Prostate gland (tissue), 2 donors: Measurements from ENCODE around the gene APOH.

Experiments
- POLR2A ChIP-seq: fragments of 450-650 bp; IDR thresholded peaks from one replicate; pipeline ENCODE4 v1.6.1; 2016; ENCODE audit warnings: antibody characterized with exemption, mild to moderate bottlenecking
- TF ChIP-seq, protein P1 (sequence below), 4 experiments: fragments of 200-600 bp in 2 of 4; fragments of 450-650 bp in 2 of 4; sonication (generic) in 2 of 4; IDR thresholded peaks; 1 replicate in 3 of 4; 2 replicates in 1 of 4; pipeline ENCODE4 v1.5.1; 2016 to 2019; ENCODE audit warnings: antibody characterized with exemption in 4 of 4, mild to moderate bottlenecking in 2 of 4, moderate library complexity in 2 of 4

DNA sequence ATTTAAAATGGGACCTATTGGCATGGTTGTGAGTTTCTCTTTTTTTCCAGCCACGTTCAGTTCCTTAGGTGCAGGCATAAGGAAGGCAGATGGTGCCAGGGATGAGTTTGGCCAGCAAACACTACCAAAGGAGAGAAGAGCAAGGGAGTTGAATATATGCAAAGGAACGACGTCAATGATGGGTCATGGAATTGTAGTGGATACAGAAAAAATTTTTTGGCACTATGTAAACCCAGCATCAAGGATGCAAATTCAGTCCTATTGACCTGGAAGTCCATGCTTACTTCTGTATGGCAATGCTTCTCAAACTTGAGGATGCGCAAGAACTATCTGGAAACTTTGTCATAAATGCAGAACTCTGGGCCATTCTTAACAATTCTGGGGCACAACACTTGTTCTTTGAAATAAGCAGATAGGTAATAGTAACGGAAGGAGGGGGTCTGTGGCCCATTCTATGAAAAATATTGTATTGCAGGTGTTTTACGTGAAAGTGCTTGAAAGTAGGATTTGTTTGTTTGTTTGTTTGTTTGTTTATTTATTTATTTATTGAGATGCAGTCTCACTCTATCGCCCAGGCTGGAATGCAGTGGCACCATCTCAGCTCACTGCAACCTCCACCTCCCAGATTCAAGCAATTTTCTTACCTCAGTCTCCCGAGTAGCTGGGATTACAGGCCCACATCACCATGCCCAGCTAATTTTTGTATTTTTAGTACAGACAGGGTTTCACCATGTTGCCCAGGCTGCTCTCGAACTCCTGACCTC, 18.0 kb downstream of the APOH start:
- TF ChIP-seq, protein P1, sequence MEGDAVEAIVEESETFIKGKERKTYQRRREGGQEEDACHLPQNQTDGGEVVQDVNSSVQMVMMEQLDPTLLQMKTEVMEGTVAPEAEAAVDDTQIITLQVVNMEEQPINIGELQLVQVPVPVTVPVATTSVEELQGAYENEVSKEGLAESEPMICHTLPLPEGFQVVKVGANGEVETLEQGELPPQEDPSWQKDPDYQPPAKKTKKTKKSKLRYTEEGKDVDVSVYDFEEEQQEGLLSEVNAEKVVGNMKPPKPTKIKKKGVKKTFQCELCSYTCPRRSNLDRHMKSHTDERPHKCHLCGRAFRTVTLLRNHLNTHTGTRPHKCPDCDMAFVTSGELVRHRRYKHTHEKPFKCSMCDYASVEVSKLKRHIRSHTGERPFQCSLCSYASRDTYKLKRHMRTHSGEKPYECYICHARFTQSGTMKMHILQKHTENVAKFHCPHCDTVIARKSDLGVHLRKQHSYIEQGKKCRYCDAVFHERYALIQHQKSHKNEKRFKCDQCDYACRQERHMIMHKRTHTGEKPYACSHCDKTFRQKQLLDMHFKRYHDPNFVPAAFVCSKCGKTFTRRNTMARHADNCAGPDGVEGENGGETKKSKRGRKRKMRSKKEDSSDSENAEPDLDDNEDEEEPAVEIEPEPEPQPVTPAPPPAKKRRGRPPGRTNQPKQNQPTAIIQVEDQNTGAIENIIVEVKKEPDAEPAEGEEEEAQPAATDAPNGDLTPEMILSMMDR (IDR thresholded peaks at IDR 0.05): no peak
- TF ChIP-seq POLR2A: no peak
